ENCODE data around the gene POU4F1. TPM values are rescaled to one million over a fixed set of nuclear protein-coding genes. Genes with fewer than 3 reads are reported as not detected.

POU4F1 gene
- total RNA-seq, 4 donors from 2014 or later = not detected

- H3K36me3 ChIP-seq = no peaks in the 10 kb centered on the region
- TF ChIP-seq, protein P1, sequence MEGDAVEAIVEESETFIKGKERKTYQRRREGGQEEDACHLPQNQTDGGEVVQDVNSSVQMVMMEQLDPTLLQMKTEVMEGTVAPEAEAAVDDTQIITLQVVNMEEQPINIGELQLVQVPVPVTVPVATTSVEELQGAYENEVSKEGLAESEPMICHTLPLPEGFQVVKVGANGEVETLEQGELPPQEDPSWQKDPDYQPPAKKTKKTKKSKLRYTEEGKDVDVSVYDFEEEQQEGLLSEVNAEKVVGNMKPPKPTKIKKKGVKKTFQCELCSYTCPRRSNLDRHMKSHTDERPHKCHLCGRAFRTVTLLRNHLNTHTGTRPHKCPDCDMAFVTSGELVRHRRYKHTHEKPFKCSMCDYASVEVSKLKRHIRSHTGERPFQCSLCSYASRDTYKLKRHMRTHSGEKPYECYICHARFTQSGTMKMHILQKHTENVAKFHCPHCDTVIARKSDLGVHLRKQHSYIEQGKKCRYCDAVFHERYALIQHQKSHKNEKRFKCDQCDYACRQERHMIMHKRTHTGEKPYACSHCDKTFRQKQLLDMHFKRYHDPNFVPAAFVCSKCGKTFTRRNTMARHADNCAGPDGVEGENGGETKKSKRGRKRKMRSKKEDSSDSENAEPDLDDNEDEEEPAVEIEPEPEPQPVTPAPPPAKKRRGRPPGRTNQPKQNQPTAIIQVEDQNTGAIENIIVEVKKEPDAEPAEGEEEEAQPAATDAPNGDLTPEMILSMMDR (IDR thresholded peaks at IDR 0.05 in 4 of 5, conservative IDR thresholded peaks at IDR 0.05 in 1 of 5) = no peak
- no peak for TF ChIP-seq POLR2A (IDR thresholded peaks at IDR 0.05)
- DNase-seq = no peak
- H3K27me3 ChIP-seq = peaks cover 58 to 74% (median 61%) of the 10 kb centered on the region in 3 donors
- ATAC-seq = no peak
- no peaks in the 10 kb centered on the region for H3K4me1 ChIP-seq
- no peak overlapping the region for H3K27ac ChIP-seq
- no peaks in the 10 kb centered on the region for H3K9me3 ChIP-seq
- intact Hi-C loops (cut with DNase I; ENCODE audit: low total_unique reads) (no loop called here), in situ Hi-C loops (cut with MboI; ENCODE audit: low sequenced_read_pairs in 4 of 4) (no loop called here)
- peak overlapping the region in 1 of 4 donors; percentile 8 for H3K4me3 ChIP-seq
These were observed 16.0 kb downstream of the POU4F1 start for GRCh38 chr13:78587395-78587794.

GRCh38 chr13:78586706-78587105 lies 16.6 kb downstream of the POU4F1 start:
- Histone ChIP-seq H3K4me3 (no peak overlapping the region), H3K36me3 (no peaks in the 10 kb centered on the region), H3K4me1 (no peaks in the 10 kb centered on the region), H3K9me3 (no peaks in the 10 kb centered on the region), H3K27ac (no peak overlapping the region), H3K27me3 (peaks cover 52 to 68% (median 54%) of the 10 kb centered on the region in 3 donors)
- intact Hi-C loops (cut with DNase I; ENCODE audit: low total_unique reads) (no loop called here), in situ Hi-C loops (cut with MboI; ENCODE audit: low sequenced_read_pairs in 4 of 4) (no loop called here)
- DNase-seq (no peak), ATAC-seq (no peak)
- TF ChIP-seq, protein P1 (IDR thresholded peaks at IDR 0.05 in 4 of 5, conservative IDR thresholded peaks at IDR 0.05 in 1 of 5) = no peak
- TF ChIP-seq POLR2A (IDR thresholded peaks at IDR 0.05) = no peak

DNA sequence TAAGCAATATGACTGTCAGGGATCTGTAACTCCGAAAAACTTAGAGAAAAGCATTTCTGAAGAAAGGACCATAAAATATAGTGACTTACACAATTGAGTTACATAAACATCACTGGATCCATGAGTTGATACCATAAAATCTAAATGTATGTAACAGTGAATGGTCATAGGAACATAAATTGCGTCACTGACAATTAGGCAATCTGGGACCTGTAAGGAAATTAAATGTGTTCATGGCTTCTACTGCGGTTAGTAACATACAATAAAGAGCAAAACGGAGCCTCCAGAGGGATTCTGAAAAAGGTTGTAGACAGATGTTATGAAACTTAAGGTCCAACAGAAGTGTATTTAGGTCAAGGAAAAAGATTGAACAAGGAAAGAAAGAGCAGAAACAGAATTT lies 27.1 kb downstream of the POU4F1 start:
- Histone ChIP-seq H3K36me3 (no peaks in the 10 kb centered on the region), H3K27me3 (peaks cover 0 to 3% (median 0%) of the 10 kb centered on the region in 3 donors), H3K4me3 (no peak overlapping the region), H3K9me3 (no peaks in the 10 kb centered on the region), H3K27ac (no peak overlapping the region), H3K4me1 (no peaks in the 10 kb centered on the region)
- no peak for TF ChIP-seq POLR2A (IDR thresholded peaks at IDR 0.05)
- TF ChIP-seq, protein P1 (IDR thresholded peaks at IDR 0.05 in 4 of 5, conservative IDR thresholded peaks at IDR 0.05 in 1 of 5) = no peak
- intact Hi-C loops (cut with DNase I; ENCODE audit: low total_unique reads) (no loop called here), in situ Hi-C loops (cut with MboI; ENCODE audit: low sequenced_read_pairs in 4 of 4) (no loop called here)
- no peak for DNase-seq
- no peak for ATAC-seq

DNA sequence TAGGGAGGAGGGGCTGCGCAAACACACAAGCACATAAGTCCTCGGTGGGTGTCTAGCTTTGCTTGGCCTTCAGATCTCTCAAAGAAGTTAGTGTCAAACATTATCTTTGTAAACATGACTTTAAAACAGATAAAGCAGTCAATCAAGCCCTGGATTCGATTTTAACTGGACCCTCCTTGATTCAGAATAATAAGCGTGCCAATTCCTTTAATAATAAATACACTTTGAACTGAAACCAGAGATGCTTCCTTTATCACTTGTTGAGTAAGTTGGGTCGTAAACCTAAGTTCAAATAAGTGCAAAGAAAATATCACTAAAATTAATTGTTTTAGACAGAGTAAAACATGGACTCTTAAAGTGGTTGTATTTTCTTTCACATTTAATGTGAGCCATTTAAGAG lies 30.9 kb downstream of the POU4F1 start:
- in situ Hi-C loops (cut with MboI; ENCODE audit: low sequenced_read_pairs in 4 of 4) (no loop called here), intact Hi-C loops (cut with DNase I; ENCODE audit: low total_unique reads) (no loop called here)
- Histone ChIP-seq H3K4me1 (no peaks in the 10 kb centered on the region), H3K36me3 (no peaks in the 10 kb centered on the region), H3K4me3 (no peak overlapping the region), H3K27me3 (no peaks in the 10 kb centered on the region), H3K9me3 (no peaks in the 10 kb centered on the region), H3K27ac (no peak overlapping the region)
- ATAC-seq (no peak), DNase-seq (no peak)
- TF ChIP-seq, protein P1 (IDR thresholded peaks at IDR 0.05 in 4 of 5, conservative IDR thresholded peaks at IDR 0.05 in 1 of 5) = no peak
- TF ChIP-seq POLR2A (IDR thresholded peaks at IDR 0.05) = no peak

DNA sequence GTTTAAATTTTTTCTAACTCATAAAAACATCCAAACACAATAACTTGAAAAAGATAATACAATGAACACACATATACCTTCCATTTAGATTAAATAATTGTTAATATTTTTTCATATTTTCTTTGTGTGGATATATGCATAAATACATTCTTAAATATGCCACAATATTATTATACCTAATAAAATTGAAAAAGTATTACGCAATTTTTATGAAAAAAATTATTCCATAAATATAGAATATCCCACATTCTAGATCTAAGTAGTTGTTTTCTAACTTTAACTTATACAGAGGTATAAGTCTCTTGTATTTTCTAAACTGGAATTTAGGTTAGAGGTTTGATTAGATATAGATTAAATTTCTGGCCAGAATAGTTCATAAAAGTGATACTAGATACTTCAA lies 34.3 kb downstream of the POU4F1 start:
- no peaks in the 10 kb centered on the region for H3K27me3 ChIP-seq
- in situ Hi-C loops (cut with MboI; ENCODE audit: low sequenced_read_pairs in 4 of 4) (no loop called here), intact Hi-C loops (cut with DNase I; ENCODE audit: low total_unique reads) (no loop called here)
- H3K27ac ChIP-seq = no peak overlapping the region
- H3K4me1 ChIP-seq = no peaks in the 10 kb centered on the region
- H3K9me3 ChIP-seq = no peaks in the 10 kb centered on the region
- TF ChIP-seq, protein P1 (IDR thresholded peaks at IDR 0.05 in 4 of 5, conservative IDR thresholded peaks at IDR 0.05 in 1 of 5) = no peak
- no peak for TF ChIP-seq POLR2A (IDR thresholded peaks at IDR 0.05)
- H3K4me3 ChIP-seq = no peak overlapping the region
- H3K36me3 ChIP-seq = no peaks in the 10 kb centered on the region
- no peak for ATAC-seq
- no peak for DNase-seq

Data from gastrocnemius medialis (tissue), 4 donors.